Neuron (in vitro differentiated cells): ENCODE data around the gene RPTOR.

ENCODE experiments used
- H2AFZ ChIP-seq: one replicate; pipeline ENCODE4 v1.6.1; 2013; ENCODE audit warnings: low read depth, mild to moderate bottlenecking, inconsistent platforms, low read length, moderate library complexity
- H3K27me3 ChIP-seq: one replicate; pipeline ENCODE4 v1.6.1; 2013; ENCODE audit warnings: low read length; ENCODE audit not compliant: insufficient read depth
- H3K36me3 ChIP-seq: one replicate; pipeline ENCODE4 v1.6.1; 2013; ENCODE audit warnings: low read length; ENCODE audit not compliant: insufficient read depth
- H3K4me1 ChIP-seq: one replicate; pipeline ENCODE4 v1.6.1; 2013; ENCODE audit warnings: low read length; ENCODE audit not compliant: insufficient read depth
- H3K4me3 ChIP-seq: 2 replicates; pipeline ENCODE4 v1.5.1; 2013; ENCODE audit warnings: mild to moderate bottlenecking, low read length, moderate library complexity
- H3K9me3 ChIP-seq: one replicate; pipeline ENCODE4 v1.6.1; 2013; ENCODE audit warnings: low read length

Gene RPTOR

DNA sequence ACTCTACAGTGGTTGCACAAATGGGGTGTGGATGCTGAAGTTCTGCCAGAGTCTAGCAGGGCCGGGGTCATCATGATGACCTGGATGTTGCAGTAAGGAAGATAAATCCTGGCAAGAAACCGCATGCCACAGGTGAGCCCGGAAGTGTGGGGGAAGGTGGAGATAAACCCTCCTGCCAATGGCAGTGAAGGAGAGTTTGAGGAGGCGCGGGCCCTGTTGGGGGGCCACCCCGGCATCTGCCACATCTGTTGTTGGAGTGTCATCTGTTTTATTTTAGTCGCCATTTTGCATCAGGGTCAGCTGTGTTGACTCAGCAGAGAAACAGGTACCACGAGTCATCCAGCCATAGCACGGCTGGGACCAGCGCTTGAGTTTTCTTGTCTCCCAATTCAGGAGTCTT lies 273.2 kb downstream of the RPTOR start:
- H3K9me3 ChIP-seq = no peaks in the 10 kb centered on the region
- H3K36me3 ChIP-seq = no peaks in the 10 kb centered on the region
- no peak overlapping the region for H3K4me3 ChIP-seq
- H3K4me1 ChIP-seq = peaks cover 2% of the 10 kb centered on the region
- H2AFZ ChIP-seq = no peak overlapping the region
- no peaks in the 10 kb centered on the region for H3K27me3 ChIP-seq

DNA sequence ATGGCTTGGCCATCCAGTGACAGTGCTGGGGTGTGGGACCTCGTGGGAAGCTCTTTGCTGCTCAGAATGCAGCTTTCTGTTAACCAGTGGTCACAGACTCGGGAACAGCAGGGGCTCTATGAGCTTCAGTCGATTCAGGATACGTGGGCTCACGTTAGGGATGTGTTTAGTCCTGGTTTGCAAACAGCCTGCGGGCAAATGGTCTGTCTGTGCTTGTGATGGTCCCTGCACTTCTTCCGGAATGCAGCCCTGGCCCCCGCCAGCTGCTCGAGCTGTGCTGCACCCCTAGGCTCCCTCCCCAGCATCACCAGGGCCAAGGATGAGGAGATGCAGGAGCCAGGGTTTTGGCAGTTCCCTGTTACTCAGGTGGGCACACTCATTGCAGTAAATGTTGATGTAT lies 274.2 kb downstream of the RPTOR start:
- H3K4me1 ChIP-seq = peaks cover 2% of the 10 kb centered on the region
- no peaks in the 10 kb centered on the region for H3K9me3 ChIP-seq
- no peak overlapping the region for H2AFZ ChIP-seq
- H3K4me3 ChIP-seq = no peak overlapping the region
- no peaks in the 10 kb centered on the region for H3K27me3 ChIP-seq
- peaks cover 3% of the 10 kb centered on the region for H3K36me3 ChIP-seq

DNA sequence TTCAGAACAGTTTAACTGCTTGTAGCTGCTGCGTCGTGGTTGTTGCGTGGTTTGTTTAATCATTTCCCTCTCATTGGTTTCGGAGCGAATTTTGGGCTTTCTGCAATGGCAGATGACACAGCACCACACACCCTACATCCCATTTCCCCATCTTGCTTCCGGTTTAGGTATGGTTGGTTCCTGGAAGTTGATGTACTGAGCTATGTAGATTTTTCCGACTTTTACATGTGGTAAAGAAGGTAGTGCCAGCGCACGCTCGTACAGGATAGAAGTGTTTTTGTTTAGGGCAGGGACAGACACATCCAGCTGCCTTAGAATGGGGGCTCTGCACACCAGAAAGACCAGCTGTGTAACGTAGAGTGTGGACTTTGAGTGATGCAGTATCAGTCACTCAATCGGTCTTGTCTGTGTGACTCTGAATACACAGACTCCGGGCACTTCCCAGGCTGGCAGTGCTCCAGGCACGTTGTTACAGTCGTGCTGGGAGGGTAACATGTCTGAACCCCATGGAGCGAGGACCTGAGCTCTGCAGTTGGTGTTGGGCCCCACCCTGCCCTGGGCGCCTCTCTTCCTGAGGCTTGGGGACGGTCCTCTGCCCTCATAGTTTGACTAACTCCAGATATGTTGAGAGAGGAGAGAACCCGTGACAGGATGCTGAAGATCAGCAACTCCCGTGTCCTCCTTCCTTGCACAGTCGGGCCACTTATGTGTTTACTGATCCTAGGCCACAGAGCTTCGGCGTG lies 275.0 kb downstream of the RPTOR start:
- peaks cover 3% of the 10 kb centered on the region for H3K36me3 ChIP-seq
- H3K4me1 ChIP-seq = peaks cover 2% of the 10 kb centered on the region
- no peak overlapping the region for H3K4me3 ChIP-seq
- no peaks in the 10 kb centered on the region for H3K27me3 ChIP-seq
- no peak overlapping the region for H2AFZ ChIP-seq
- no peaks in the 10 kb centered on the region for H3K9me3 ChIP-seq

DNA sequence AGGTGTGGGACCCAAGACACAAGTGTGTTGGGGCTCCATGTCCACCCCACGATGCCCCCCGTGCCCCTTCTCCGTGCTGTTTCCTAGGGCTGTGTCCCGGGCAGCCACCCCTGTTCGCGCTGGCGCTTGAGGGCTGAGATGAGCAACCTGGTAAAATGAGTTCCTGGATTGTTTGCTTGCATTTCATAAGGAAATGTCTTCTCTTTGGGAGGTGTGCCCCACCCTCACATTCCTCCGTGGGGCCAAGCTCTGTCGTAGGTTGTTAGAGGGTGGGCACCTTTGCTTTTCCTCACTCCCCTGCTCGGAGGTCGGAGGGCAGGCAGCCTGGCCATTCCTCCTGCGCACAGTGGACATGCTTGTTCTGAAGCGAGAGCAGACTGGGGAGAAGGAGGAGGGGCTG lies 275.7 kb downstream of the RPTOR start:
- Histone ChIP-seq H3K4me3 (no peak overlapping the region), H3K9me3 (no peaks in the 10 kb centered on the region), H3K36me3 (peaks cover 3% of the 10 kb centered on the region), H3K27me3 (no peaks in the 10 kb centered on the region), H3K4me1 (peaks cover 2% of the 10 kb centered on the region), H2AFZ (no peak overlapping the region)

DNA sequence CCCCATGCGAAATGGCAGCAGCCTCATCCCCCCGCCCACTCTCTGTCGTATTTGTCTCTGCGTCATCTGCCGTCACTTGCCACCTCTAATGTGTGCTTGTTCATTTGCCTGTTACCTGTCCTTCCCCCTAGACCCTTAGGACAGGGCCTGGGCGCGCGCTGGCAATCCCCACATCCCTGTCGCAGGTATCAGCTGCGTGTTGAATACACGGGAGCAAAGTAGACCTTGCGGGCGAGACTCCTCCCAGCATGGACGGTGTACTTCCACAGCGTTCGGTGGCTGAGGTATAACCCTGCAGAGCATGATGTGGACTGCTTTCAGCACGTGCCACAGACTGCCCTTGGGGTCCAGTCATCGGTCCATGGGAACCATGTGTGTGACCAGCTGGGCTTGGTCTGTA lies 276.9 kb downstream of the RPTOR start:
- H3K9me3 ChIP-seq = no peaks in the 10 kb centered on the region
- no peaks in the 10 kb centered on the region for H3K27me3 ChIP-seq
- H3K4me3 ChIP-seq = no peak overlapping the region
- H2AFZ ChIP-seq = no peak overlapping the region
- peaks cover 2% of the 10 kb centered on the region for H3K4me1 ChIP-seq
- peaks cover 8% of the 10 kb centered on the region for H3K36me3 ChIP-seq

DNA sequence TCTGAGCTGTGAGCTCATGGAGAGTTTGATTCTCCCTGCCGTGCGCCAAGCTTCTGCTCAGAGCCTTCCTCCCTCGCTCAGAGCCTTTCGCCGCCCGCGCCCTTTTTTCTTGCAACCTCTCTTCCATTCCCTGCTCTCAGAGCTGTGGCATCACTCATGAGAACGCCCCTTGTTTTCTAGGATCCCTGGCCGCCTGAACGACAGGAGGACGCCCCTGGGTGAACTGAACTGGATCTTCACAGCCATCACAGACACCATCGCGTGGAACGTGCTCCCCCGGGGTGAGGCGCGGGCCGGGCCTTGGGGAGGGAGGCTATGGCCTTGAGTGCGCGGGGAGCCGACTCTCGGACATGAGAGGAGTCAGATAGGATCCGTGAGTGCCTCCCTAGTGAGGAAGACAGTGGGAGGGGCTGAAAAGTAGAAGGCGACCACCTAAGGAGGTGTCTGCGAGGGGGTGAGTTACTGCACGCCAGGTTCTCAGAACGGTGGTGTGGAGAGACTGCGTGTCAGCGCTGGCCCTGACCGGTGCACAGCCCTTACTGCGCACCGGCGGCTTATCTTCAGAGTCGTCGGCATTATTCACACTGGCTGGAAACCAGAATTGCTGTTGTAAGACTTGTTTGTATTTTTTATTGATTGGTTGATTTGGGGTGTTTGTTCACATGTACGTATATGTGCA lies 277.5 kb downstream of the RPTOR start:
- Histone ChIP-seq H3K4me1 (peaks cover 2% of the 10 kb centered on the region), H3K36me3 (peaks cover 9% of the 10 kb centered on the region), H3K9me3 (no peaks in the 10 kb centered on the region), H2AFZ (no peak overlapping the region), H3K27me3 (no peaks in the 10 kb centered on the region), H3K4me3 (no peak overlapping the region)

DNA sequence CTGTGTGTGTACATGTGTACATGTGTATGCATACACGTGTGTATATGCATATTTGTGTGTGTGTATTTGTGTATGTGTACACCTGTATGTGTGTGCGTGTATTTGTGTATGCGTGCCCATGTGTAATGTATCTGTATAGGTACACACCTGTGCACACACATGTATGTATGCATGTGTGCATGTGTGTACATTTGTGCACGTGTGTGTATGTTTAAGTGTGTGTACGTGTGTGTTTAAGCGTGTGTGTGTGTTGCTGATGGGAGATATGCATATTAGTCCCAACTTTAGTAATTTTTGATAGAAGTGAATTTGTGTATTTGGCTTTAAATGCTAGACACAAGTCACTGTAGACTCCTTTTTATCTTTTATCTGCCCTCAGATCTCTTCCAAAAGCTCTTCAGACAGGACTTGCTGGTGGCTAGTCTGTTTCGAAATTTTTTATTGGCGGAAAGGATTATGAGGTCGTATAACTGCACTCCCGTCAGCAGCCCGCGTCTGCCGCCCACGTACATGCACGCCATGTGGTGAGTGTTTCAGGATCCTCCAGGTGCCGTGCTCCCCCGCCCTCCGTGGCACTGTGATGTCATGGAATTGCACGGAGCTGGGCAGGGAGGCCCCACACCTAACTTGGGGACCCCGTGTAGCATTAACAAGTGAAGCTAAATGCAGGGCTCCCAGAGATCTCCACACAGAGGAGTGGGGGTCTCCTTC lies 278.2 kb downstream of the RPTOR start:
- Histone ChIP-seq H3K36me3 (peaks cover 12% of the 10 kb centered on the region), H3K27me3 (no peaks in the 10 kb centered on the region), H3K4me1 (peaks cover 2% of the 10 kb centered on the region), H3K9me3 (no peaks in the 10 kb centered on the region), H3K4me3 (no peak overlapping the region), H2AFZ (no peak overlapping the region)

DNA sequence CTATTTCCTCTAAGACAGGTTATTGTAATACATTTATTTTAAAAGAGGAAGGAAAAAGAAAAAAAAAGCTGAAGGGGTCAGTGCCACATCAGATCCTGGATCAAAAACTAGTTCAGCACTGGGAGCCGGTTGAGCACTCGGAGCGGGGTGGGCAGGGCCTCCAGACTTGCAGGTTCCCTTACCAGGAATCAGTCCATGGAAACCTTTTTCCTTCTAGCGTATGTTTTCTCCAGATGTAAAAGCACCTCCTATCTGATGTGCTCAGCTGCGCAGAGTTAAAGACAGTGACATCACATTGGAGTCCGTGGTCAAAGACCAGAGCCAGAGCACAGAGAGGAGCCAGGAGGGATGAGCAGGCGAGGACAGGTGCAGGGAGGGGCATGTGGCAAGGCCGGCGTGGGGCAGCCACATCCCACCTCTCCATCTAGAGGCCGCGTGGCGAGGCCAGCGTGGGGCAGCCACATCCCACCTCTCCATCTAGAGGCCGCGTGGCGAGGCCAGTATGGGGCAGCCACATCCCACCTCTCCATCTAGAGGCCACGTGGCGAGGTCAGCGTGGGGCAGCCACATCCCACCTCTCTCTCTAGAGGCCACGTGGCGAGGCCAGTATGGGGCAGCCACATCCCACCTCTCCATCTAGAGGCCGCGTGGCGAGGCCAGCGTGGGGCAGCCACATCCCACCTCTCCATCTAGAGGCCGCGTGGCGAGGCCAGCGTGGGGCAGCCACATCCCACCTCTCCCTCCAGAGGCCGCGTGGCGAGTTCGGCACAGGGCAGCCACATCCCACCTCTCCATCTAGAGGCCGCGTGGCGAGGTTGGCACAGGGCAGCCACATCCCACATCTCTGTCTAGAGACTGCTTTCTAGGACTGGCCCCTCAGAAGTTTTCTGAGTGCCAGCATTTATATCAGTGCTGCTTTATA lies 280.2 kb downstream of the RPTOR start:
- H3K36me3 ChIP-seq = peaks cover 18% of the 10 kb centered on the region
- no peaks in the 10 kb centered on the region for H3K9me3 ChIP-seq
- H2AFZ ChIP-seq = no peak overlapping the region
- H3K4me1 ChIP-seq = peaks cover 2% of the 10 kb centered on the region
- H3K27me3 ChIP-seq = no peaks in the 10 kb centered on the region
- no peak overlapping the region for H3K4me3 ChIP-seq

DNA sequence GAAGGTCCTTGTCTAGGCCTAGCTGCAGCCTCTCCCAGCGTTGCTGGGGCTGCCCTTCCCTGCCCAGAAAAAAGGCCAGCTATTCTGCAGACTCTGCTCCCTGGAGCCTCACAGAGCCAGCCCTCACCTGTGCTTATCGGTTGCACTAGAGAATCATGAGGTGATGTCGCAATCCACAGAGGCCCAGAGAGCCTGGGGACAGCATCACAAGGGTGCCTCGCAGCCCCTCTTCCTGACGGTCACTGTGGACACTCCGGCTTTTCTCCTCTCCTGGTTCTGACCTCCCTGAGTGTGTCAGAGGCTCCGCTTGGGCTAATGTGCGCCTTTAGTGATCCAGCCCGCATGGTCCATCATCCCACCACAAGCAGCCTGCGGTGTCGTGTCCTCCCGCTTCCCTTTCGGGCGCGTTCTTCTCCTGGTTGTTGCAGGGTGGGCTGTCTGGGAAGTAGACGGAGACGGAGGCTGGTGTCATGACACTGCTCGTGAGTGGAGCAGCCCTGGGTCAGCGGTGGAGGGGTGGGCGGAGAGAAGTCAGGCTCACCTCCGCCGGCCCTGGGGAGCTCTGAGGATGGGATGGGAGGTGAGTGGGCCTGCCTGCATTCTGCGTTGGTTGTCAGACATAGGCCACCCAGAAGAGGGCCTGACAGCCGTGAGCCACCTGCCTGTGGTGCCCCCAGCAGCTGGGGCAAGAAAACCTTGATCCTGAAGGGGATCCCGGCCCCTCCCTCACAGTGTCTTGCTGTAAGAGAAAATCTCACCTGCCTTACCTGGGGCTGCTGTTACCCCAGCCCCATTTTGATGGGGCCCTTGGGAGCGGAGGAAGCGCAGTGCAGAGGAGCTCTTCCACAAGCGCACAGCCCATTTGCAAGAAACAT lies 281.1 kb downstream of the RPTOR start:
- Histone ChIP-seq H3K36me3 (peaks cover 18% of the 10 kb centered on the region), H3K4me3 (no peak overlapping the region), H2AFZ (no peak overlapping the region), H3K27me3 (no peaks in the 10 kb centered on the region), H3K4me1 (no peaks in the 10 kb centered on the region), H3K9me3 (no peaks in the 10 kb centered on the region)

DNA sequence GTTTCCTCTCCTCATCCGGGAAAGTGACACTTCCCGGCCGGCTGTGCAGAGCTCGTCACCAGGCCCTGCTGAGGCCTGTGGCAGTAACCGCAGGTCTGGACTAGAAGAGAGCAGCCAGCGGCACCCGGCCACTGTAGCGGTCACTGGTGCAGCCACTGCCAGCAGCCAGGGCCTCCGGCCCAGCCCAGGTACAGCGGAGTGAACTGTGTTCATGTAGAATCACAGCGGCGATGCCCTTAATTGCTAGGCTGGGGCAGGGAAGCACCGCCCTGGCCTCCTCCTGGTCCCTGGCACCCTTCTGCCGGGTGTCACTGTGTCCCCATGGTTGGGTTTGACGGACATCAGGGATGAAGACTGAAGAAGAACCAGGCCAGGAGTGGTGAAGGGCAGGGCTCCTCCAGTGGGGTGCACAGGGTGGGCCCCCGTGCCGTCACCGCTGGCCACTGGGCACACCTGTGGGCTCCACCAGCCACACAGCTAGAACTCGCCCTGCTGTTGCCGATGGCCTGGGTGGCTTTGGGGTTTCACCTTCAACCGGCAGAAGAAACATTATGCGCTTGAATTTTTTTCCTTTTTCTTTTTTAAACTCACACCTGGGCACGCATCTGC lies 281.8 kb downstream of the RPTOR start:
- H3K4me1 ChIP-seq = no peaks in the 10 kb centered on the region
- no peaks in the 10 kb centered on the region for H3K27me3 ChIP-seq
- no peak overlapping the region for H2AFZ ChIP-seq
- H3K4me3 ChIP-seq = no peak overlapping the region
- H3K36me3 ChIP-seq = peaks cover 18% of the 10 kb centered on the region
- H3K9me3 ChIP-seq = no peaks in the 10 kb centered on the region

DNA sequence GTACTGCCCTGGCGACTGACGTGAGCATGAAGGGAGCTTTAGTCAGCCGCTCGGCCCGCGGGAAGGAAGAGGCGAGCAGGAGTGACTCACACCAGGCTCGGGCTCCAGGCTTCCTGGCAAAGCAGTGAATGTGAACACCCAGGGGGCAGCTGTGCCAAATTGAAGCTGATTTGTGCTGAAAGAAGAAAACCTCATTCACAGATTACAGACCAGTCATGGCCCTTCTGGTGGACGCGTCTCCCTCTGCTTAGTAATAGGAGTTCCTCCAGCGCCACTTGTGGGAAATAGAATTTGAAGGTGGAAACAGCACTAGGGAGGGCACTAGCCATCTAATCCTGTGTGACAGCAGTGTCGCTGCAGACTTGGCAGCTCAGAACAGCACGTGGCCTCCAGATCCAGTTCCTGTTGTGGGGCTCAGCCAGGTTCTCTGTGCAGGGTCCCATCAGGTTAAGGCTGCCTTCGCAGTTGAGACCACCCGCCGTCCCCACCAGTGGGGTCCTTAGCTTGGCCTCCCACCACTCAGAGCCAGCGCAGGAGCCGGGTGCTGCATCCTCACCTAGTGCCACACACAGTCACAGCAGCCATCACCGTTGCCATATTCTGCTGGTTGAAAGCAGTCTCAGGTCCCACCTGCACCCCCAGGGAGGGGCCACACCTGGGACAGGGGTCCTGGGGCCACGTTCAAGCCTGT lies 282.5 kb downstream of the RPTOR start:
- H3K4me1 ChIP-seq = peaks cover 1% of the 10 kb centered on the region
- H3K36me3 ChIP-seq = peaks cover 18% of the 10 kb centered on the region
- no peaks in the 10 kb centered on the region for H3K9me3 ChIP-seq
- no peaks in the 10 kb centered on the region for H3K27me3 ChIP-seq
- H2AFZ ChIP-seq = no peak overlapping the region
- H3K4me3 ChIP-seq = no peak overlapping the region
